SH-SY5Y (cell line): ENCODE results near the gene LIAS.

ENCODE experiments used
- GATA2 ChIP-seq: IDR thresholded peaks from 2 replicates; pipeline ENCODE4 v1.6.1; 2011; ENCODE audit warnings: mild to moderate bottlenecking, low read depth, low read length
- GATA3 ChIP-seq: IDR thresholded peaks from 2 replicates; pipeline ENCODE4 v1.6.1; 2011; ENCODE audit warnings: low read depth, mild to moderate bottlenecking, low read length, moderate library complexity

The LIAS gene

DNA sequence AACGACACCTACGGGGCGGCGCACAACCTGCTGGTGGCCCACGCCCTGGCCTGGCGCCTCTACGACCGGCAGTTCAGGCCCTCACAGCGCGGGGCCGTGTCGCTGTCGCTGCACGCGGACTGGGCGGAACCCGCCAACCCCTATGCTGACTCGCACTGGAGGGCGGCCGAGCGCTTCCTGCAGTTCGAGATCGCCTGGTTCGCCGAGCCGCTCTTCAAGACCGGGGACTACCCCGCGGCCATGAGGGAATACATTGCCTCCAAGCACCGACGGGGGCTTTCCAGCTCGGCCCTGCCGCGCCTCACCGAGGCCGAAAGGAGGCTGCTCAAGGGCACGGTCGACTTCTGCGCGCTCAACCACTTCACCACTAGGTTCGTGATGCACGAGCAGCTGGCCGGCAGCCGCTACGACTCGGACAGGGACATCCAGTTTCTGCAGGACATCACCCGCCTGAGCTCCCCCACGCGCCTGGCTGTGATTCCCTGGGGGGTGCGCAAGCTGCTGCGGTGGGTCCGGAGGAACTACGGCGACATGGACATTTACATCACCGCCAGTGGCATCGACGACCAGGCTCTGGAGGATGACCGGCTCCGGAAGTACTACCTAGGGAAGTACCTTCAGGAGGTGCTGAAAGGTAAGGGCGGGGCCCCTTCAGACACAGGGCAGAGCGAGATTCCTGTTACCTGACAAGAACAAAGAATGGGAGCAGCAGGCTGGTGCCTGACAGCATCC lies 11.8 kb upstream of the LIAS start:
- no peak for TF ChIP-seq GATA3
- TF ChIP-seq GATA2: no peak

DNA sequence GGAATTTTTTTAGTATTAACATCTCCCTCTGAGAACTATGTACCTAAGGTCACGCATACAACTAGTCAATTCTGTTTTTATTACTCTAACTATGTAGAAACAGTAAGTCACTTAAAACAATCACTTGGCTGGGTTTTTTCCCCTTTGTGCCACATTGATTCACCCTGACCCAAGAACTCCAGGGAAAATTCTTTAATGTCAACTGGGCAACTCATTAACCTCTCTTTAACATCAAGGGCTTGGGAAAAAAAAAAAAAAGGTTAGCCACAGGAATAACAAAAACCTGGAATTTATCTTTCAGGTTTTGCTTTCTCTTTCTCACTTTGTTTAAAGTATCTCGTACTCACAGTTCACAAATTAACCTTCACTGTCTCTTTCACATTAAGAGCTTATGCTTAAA lies 8.2 kb upstream of the LIAS start:
- TF ChIP-seq GATA3 (no peak), GATA2 (no peak)

- TF ChIP-seq GATA3: no peak
- no peak for TF ChIP-seq GATA2
These were observed 7.3 kb upstream of the LIAS start for GRCh38 chr4:39451423-39452023.

DNA sequence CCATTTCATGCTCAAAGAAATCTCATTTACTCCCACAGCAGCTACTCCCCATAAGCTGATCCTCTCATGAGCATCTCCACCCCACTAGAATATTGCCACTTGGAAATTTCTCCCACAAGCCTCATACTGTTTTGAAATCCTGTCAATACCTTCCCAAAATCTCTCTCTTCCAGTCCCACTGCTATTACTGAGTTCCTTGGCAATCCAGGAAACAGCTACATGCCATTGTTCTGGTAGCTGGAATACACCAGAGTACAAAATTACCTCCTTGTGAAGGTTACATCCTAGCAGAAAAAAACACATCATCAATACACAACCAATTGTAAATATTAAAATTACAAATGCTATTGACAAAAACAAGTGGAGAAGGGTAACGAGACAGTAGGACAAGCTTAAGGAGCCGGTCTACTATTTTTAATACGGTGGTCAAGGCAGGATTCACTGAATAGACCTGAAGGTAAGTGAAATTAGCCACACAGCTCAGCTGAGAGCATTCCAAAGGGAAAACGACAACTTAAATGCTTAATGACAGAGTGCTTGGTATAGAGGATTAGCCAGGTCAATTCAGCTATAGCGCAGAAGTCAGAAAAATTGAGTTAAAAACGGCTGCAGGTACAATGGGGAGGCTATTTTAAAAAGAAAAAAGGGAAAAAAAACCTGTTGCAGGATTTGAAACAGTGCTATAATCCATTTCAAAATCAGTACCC lies 6.5 kb upstream of the LIAS start:
- no peak for TF ChIP-seq GATA2
- no peak for TF ChIP-seq GATA3

DNA sequence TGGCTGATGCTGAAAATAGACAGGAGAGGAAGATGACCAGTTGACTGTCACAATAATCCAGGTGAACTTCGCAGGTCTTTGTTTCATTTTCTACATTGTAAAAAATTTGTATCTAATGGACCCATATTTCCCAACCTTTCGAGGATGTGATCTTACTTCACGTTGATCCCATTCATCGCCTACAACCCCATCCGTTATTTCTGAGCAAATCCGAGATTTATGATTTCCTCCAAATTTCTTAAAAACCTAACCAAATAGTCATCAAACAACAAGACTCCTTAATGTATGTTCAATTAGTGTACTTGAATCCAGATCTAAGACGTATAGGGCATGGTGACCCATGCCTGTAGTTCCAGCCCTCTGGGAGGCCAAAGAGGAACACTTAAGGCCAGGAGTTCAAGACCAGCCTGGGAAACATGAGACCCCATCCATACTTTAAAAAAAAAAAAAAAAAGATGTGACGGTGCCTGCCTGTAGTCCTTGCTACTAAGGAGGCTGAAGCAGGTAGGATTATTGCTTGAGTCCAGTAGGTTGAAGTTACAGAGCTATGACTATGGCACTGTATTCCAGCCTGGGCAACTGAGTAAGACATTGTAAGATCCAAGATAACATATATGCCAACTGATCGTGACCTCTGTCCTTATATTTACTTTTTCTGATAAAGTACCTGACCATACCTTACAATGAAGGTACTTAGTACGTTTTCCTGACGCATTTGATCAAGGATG lies 5.8 kb upstream of the LIAS start:
- TF ChIP-seq GATA3: no peak
- TF ChIP-seq GATA2: no peak

DNA sequence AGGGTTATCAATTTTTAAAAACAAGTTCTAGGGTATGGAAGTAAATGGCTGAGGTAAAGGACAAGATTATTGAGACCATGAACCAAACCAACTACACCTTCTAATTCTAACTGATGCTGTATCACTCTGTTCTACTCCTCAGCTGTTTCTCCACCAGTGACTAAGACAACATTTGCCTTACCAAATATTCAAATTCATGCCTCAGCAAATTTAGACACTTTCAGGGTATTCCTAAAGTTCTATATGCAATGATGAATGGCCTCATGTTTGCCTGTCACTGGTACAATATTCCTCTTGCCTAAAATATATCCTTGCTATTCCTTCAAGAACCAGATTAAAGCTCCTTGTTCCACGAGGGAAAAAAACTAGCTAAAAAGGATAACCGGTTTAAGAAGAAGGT lies 5.1 kb upstream of the LIAS start:
- TF ChIP-seq GATA2 (no peak), GATA3 (no peak)

GRCh38 chr4:39455486-39455885 lies 3.4 kb upstream of the LIAS start:
- TF ChIP-seq GATA2: no peak
- TF ChIP-seq GATA3: no peak

DNA sequence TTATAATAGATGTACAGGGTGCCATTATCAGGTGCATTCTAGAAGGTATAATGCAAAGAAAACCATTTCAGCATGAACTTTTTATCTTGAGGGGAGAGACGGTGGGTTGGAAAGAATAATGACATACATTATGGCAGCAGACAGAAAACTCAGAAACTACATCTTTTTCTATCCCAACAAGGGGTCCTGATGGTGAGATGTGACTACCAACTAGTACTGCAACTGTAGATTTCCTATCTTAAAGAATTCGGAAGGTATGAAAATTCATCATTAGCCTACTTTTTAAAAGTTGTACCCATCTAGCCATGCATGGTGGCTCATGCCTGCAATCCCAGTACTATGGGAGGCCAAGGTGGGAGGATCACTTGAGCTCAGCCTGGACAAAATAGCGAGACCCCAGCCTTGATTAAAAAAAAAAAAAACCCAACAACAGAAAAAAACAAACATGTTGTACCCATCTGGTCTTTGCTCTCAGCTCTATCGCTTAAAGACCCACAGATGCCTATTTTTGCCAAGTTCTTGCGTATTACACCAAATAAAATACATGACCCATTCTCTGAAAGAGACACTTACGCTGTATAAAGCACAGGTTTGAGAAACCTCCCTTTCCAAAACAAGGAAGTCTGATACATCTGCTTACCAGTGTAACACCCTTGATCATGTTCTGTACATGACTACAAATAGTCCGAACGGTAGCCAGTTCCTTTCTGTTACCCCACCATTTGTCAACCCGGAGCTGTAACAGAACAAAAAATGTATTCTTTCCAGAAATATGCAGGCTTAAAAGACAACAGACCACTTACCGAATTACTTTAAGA lies 1.7 kb upstream of the LIAS start:
- no peak for TF ChIP-seq GATA2
- TF ChIP-seq GATA3: no peak

DNA sequence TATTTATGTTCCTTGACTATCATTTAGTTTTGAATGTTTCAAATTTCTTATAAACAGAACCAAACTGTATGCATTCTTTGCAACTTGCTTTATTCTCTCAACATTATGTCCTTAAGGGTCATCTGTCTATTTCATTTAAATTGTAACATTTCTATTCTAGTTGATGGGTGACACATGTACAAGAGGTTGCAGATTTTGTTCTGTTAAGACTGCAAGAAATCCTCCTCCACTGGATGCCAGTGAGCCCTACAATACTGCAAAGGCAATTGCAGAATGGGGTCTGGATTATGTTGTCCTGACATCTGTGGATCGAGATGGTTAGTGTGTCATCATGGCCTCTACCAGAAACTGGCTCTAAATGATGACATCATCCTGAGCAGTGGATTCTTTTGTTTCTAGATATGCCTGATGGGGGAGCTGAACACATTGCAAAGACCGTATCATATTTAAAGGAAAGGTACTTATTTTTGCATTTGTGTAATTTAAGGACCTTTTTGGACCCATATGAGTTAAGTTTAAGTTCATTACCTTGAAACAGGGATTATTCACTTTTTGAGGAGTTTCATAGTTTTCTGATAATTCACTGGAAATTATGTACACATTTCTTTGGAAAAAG lies 6.1 kb downstream of the LIAS start:
- no peak for TF ChIP-seq GATA3
- TF ChIP-seq GATA2: peak; percentile 19; the same call in 1 of the 2 replicates

DNA sequence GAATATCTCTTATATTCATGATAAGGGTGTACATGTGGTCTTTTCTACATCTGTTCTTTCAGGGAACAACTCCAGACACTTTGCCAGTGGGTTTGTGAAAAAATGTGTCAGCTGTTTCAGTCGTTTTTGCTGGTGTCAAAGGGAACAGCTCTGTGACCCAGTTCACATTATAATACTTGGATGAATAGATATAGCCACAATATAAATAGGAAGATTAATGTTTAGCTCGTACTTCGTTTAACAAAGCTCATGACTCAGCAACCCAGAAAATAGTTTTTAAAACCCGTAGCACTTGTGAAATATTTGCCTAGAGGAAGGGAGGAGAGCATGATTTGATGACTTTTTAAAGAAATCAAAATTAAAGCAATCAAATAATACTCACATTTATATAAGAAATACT lies 7.9 kb downstream of the LIAS start:
- TF ChIP-seq GATA2: no peak
- no peak for TF ChIP-seq GATA3

GRCh38 chr4:39467464-39467863 lies 8.6 kb downstream of the LIAS start:
- TF ChIP-seq GATA2 (no peak), GATA3 (no peak)

DNA sequence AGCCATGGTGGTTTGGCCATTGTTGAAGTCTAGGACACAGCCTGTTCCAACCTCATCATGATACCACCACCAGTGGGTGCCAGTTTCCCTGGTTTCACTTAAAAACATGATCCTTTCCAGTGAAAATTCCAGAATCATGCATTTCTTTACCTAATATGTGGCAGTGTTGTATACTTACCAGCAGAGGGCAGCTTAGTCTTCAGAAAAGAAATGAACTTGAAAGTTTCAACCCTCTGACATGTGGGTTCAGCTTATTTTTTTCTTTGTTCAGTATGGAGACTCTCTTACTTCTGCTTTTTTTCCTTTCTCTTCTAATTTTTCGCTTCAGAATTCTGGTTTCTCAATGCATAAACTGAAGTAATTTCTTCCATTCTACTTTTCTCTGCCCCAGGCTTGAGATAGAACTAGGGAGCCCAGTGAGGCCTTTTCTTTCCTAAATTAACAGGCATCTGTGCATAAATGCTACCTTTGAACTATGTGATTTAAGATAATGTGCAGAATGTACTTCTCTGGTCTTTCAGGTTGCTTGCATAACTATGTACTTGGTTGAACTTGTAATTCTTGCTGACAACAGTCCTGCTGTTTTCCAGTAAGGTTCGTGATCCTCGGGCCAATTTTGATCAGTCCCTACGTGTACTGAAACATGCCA lies 10.7 kb downstream of the LIAS start:
- TF ChIP-seq GATA2: no peak
- TF ChIP-seq GATA3: no peak

- TF ChIP-seq GATA3: no peak
- TF ChIP-seq GATA2: no peak
These were observed 11.5 kb downstream of the LIAS start for GRCh38 chr4:39470402-39470801.
